ENCODE results near the gene SFMBT2. TPM values are rescaled to one million over a fixed set of nuclear protein-coding genes. Genes with fewer than 3 reads are reported as not detected.
"Not testable (repeated sequence)": the region's sequence is repeated elsewhere in the genome, so short reads cannot be mapped to it uniquely, and the experiment has no call there.

SFMBT2 gene
- total RNA-seq, 1 experiment from 2014 or later, result 0.03 TPM

GRCh38 chr10:7327885-7328284 is 82.9 kb downstream of the SFMBT2 start:
- no peak for DNase-seq (ENCODE audit: low spot score)

- no peak for DNase-seq (ENCODE audit: low spot score)
These were observed 88.2 kb downstream of the SFMBT2 start for GRCh38 chr10:7322623-7323022.

GRCh38 chr10:7320072-7320471 is 90.8 kb downstream of the SFMBT2 start:
- DNase-seq (ENCODE audit: low spot score), result no peak

- no peak for DNase-seq (ENCODE audit: low spot score)
These were observed 91.2 kb downstream of the SFMBT2 start for GRCh38 chr10:7319632-7320031.

- no peak for DNase-seq (ENCODE audit: low spot score)
These were observed 92.0 kb downstream of the SFMBT2 start for GRCh38 chr10:7318836-7319235.

- DNase-seq (ENCODE audit: low spot score), result no peak
These were observed 92.9 kb downstream of the SFMBT2 start for GRCh38 chr10:7317786-7318446.

GRCh38 chr10:7316839-7317238 is 94.0 kb downstream of the SFMBT2 start:
- DNase-seq (ENCODE audit: low spot score), result no peak

- no peak for DNase-seq (ENCODE audit: low spot score)
These were observed 94.9 kb downstream of the SFMBT2 start for GRCh38 chr10:7315906-7316305.

GRCh38 chr10:7314170-7314569 is 96.7 kb downstream of the SFMBT2 start:
- no peak for DNase-seq (ENCODE audit: low spot score)

- DNase-seq (ENCODE audit: low spot score), result no peak
These were observed 98.4 kb downstream of the SFMBT2 start for GRCh38 chr10:7312488-7312857.

- DNase-seq (ENCODE audit: low spot score), result not testable (repeated sequence)
These were observed 98.9 kb downstream of the SFMBT2 start for GRCh38 chr10:7311850-7312487.

- DNase-seq (ENCODE audit: low spot score), result peak; percentile 43
These were observed 99.5 kb downstream of the SFMBT2 start for GRCh38 chr10:7311218-7311849.

- no peak for DNase-seq (ENCODE audit: low spot score)
These were observed 100.8 kb downstream of the SFMBT2 start for GRCh38 chr10:7310076-7310475.

- no peak for DNase-seq (ENCODE audit: low spot score)
These were observed 102.0 kb downstream of the SFMBT2 start for GRCh38 chr10:7308826-7309225.

GRCh38 chr10:7306616-7307015 is 104.2 kb downstream of the SFMBT2 start:
- no peak for DNase-seq (ENCODE audit: low spot score)

GRCh38 chr10:7306147-7306546 is 104.7 kb downstream of the SFMBT2 start:
- no peak for DNase-seq (ENCODE audit: low spot score)

GRCh38 chr10:7305053-7305452 is 105.8 kb downstream of the SFMBT2 start:
- no peak for DNase-seq (ENCODE audit: low spot score)

- DNase-seq (ENCODE audit: low spot score), result no peak
These were observed 106.7 kb downstream of the SFMBT2 start for GRCh38 chr10:7304110-7304509.

GRCh38 chr10:7302930-7303557 is 107.8 kb downstream of the SFMBT2 start:
- no peak for DNase-seq (ENCODE audit: low spot score)

- peak; percentile 26 for DNase-seq (ENCODE audit: low spot score)
These were observed 108.4 kb downstream of the SFMBT2 start for GRCh38 chr10:7302392-7302906.

GRCh38 chr10:7301006-7301778 is 109.6 kb downstream of the SFMBT2 start:
- DNase-seq (ENCODE audit: low spot score), result peak; percentile 28
